Common myeloid progenitor, CD34-positive (primary cell): ENCODE data around the gene BMP4.

Source experiments
- CTCF ChIA-PET: fragments of 350-600 bp; sonication (Branson Sonifier 250); formaldehyde crosslinking; loops from one replicate; lab custom pipeline; 2021; ENCODE audit warnings: antibody characterized with exemption; lab: Charles Lee
- POLR2A ChIA-PET: fragments of 350-600 bp; sonication (Branson Sonifier 250); formaldehyde crosslinking; loops from one replicate; lab custom pipeline; 2021; ENCODE audit warnings: antibody characterized with exemption; lab: Charles Lee
- DNase-seq, 3 donors: peaks; one replicate each; pipeline versions ENCODE4 v3.0.0 to v3.0.0-alpha.2; 2013
- H3K27ac ChIP-seq, 2 experiments: 1 replicate in 1 of 2; 2 replicates in 1 of 2; pipeline ENCODE4 v1.7.0; 2013; ENCODE audit warnings: inconsistent platforms in 2 of 2, low read length in 2 of 2, mild to moderate bottlenecking in 2 of 2, low read depth in 1 of 2, moderate library complexity in 1 of 2; ENCODE audit not compliant: severe bottlenecking in 2 of 2, insufficient read depth in 1 of 2, poor library complexity in 1 of 2
- H3K27me3 ChIP-seq, 5 experiments: replicated peaks in 2 of 5; 1 replicate in 3 of 5; 2 replicates in 2 of 5; pipeline versions ENCODE4 v1.6.1 to v1.7.0; 2013; ENCODE audit warnings: low read length in 4 of 5, mild to moderate bottlenecking in 2 of 5, moderate library complexity in 2 of 5, inconsistent platforms in 1 of 5; ENCODE audit not compliant: insufficient read depth in 5 of 5, control insufficient read depth in 4 of 5
- H3K36me3 ChIP-seq, 4 experiments: 1 replicate in 2 of 4; 2 replicates in 2 of 4; pipeline versions ENCODE4 v1.6.1 to v1.7.0; 2013; ENCODE audit warnings: low read length in 3 of 4, control low read depth in 1 of 4, mild to moderate bottlenecking in 1 of 4; ENCODE audit not compliant: control insufficient read depth in 4 of 4, insufficient read depth in 4 of 4
- H3K4me1 ChIP-seq, 4 experiments: 1 replicate in 3 of 4; 2 replicates in 1 of 4; pipeline versions ENCODE4 v1.6.1 to v1.7.1; 2013; ENCODE audit warnings: low read length in 3 of 4, mild to moderate bottlenecking in 3 of 4, control low read depth in 1 of 4, inconsistent platforms in 1 of 4, moderate library complexity in 1 of 4; ENCODE audit not compliant: control insufficient read depth in 4 of 4, insufficient read depth in 4 of 4; ENCODE audit errors: control extremely low read depth in 1 of 4
- H3K4me3 ChIP-seq, 7 experiments: 1 replicate in 4 of 7; 2 replicates in 3 of 7; pipeline versions ENCODE4 v1.5.1 to v1.7.0; 2013; ENCODE audit warnings: mild to moderate bottlenecking in 7 of 7, low read length in 6 of 7, moderate library complexity in 6 of 7, inconsistent platforms in 2 of 7, low read depth in 2 of 7, control low read depth in 1 of 7; ENCODE audit not compliant: insufficient read depth in 4 of 7, control insufficient read depth in 1 of 7; ENCODE audit errors: extremely low read depth in 1 of 7
- H3K9me3 ChIP-seq, 5 experiments: 1 replicate in 4 of 5; 2 replicates in 1 of 5; pipeline versions ENCODE4 v1.6.1 to v1.7.1; 2013; ENCODE audit warnings: low read length in 4 of 5, mild to moderate bottlenecking in 2 of 5, inconsistent platforms in 1 of 5, low read depth in 1 of 5, moderate library complexity in 1 of 5; ENCODE audit not compliant: control insufficient read depth in 4 of 5, insufficient read depth in 2 of 5; ENCODE audit errors: control extremely low read depth in 1 of 5
- WGBS: methylation state at CpG from one replicate; pipeline ENCODE4 v1.1.5; 2013; ENCODE audit not compliant: insufficient coverage; 5-methylcytosine and 5-hydroxymethylcytosine counted together

Gene BMP4

GRCh38 chr14:53921027-53921426 is 35.6 kb downstream of the BMP4 start:
- whole genome bisulfite sequencing = 100% methylated on average over 1 of the region's 3 CpGs
- CTCF ChIA-PET = interaction anchor here (1.0 to 1.2 kb wide), 2 partner anchors 17 kb away, joined by 3 to 5 read pairs; no protein-coding TSS in a partner anchor

GRCh38 chr14:53916239-53916638 is 40.4 kb downstream of the BMP4 start:
- Histone ChIP-seq H3K9me3 (peaks cover 0 to 2% (median 0%) of the 10 kb centered on the region in 5 experiments), H3K27ac (no peak overlapping the region), H3K4me1 (no peaks in the 10 kb centered on the region), H3K27me3 (peaks cover 0 to 5% (median 0%) of the 10 kb centered on the region in 5 experiments), H3K4me3 (no peak overlapping the region), H3K36me3 (no peaks in the 10 kb centered on the region)
- no peak for DNase-seq
- WGBS = no CpG with 5 or more reads among the region's 1 CpG
- CTCF ChIA-PET = no interaction called here
- POLR2A ChIA-PET = no interaction called here

More at GRCh38 chr14:53921027-53921426, 35.6 kb downstream of the BMP4 start:
- Histone ChIP-seq H3K4me1 (peaks cover 0 to 4% (median 0%) of the 10 kb centered on the region in 4 experiments), H3K4me3 (no peak overlapping the region), H3K27me3 (peaks cover 0 to 5% (median 0%) of the 10 kb centered on the region in 5 experiments), H3K9me3 (no peaks in the 10 kb centered on the region), H3K36me3 (no peaks in the 10 kb centered on the region), H3K27ac (no peak overlapping the region)
- no peak for DNase-seq
- POLR2A ChIA-PET = no interaction called here

- H3K4me1 ChIP-seq = no peaks in the 10 kb centered on the region
- no peak for DNase-seq
- H3K36me3 ChIP-seq = no peaks in the 10 kb centered on the region
- no peak overlapping the region for H3K4me3 ChIP-seq
- H3K27me3 ChIP-seq = peaks cover 0 to 2% (median 0%) of the 10 kb centered on the region in 5 experiments
- 100% methylated on average over 2 of the region's 4 CpGs for WGBS
- peaks cover 0 to 2% (median 0%) of the 10 kb centered on the region in 5 experiments for H3K9me3 ChIP-seq
- no peak overlapping the region for H3K27ac ChIP-seq
- POLR2A ChIA-PET = no interaction called here
- CTCF ChIA-PET = no interaction called here
Measured at GRCh38 chr14:53915364-53916014, 41.1 kb downstream of the BMP4 start.

- Histone ChIP-seq H3K36me3 (no peaks in the 10 kb centered on the region), H3K4me1 (no peaks in the 10 kb centered on the region), H3K9me3 (peaks cover 0 to 2% (median 0%) of the 10 kb centered on the region in 5 experiments), H3K27ac (no peak overlapping the region), H3K27me3 (no peaks in the 10 kb centered on the region), H3K4me3 (no peak overlapping the region)
- 80% methylated on average over 1 of the region's 1 CpG for whole genome bisulfite sequencing
- DNase-seq = no peak
- POLR2A ChIA-PET = no interaction called here
- CTCF ChIA-PET = interaction anchor here (0.9 kb wide), 1 partner anchor 24 kb away, joined by 3 read pairs; no protein-coding TSS in a partner anchor
Measured at GRCh38 chr14:53912021-53912420, 44.6 kb downstream of the BMP4 start.

- no peak overlapping the region for H3K27ac ChIP-seq
- POLR2A ChIA-PET = no interaction called here
- H3K27me3 ChIP-seq = no peaks in the 10 kb centered on the region
- no peak overlapping the region for H3K4me3 ChIP-seq
- DNase-seq = no peak
- no peaks in the 10 kb centered on the region for H3K4me1 ChIP-seq
- H3K9me3 ChIP-seq = peaks cover 0 to 14% (median 0%) of the 10 kb centered on the region in 5 experiments
- WGBS = no CpG with 5 or more reads among the region's 2 CpGs
- no peaks in the 10 kb centered on the region for H3K36me3 ChIP-seq
- CTCF ChIA-PET = no interaction called here
Measured at GRCh38 chr14:53908416-53908815, 48.2 kb downstream of the BMP4 start.

- no CpG with 5 or more reads among the region's 1 CpG for WGBS
- CTCF ChIA-PET = no interaction called here
- no peak for DNase-seq
Measured at GRCh38 chr14:53902307-53902706, 54.3 kb downstream of the BMP4 start.

GRCh38 chr14:53900499-53900898 is 56.1 kb downstream of the BMP4 start:
- Histone ChIP-seq H3K4me3 (no peak overlapping the region), H3K4me1 (no peaks in the 10 kb centered on the region), H3K9me3 (peaks cover 0 to 6% (median 0%) of the 10 kb centered on the region in 5 experiments), H3K27ac (no peak overlapping the region), H3K27me3 (peaks cover 0 to 6% (median 2%) of the 10 kb centered on the region in 5 experiments), H3K36me3 (no peaks in the 10 kb centered on the region)
- 43% methylated on average over 3 of the region's 4 CpGs for WGBS
- DNase-seq = no peak
- POLR2A ChIA-PET = no interaction called here
- CTCF ChIA-PET = no interaction called here

More at GRCh38 chr14:53902307-53902706, 54.3 kb downstream of the BMP4 start:
- Histone ChIP-seq H3K36me3 (no peaks in the 10 kb centered on the region), H3K4me3 (no peak overlapping the region), H3K27me3 (no peaks in the 10 kb centered on the region), H3K9me3 (peaks cover 0 to 14% (median 0%) of the 10 kb centered on the region in 5 experiments), H3K27ac (no peak overlapping the region), H3K4me1 (no peaks in the 10 kb centered on the region)
- POLR2A ChIA-PET = no interaction called here
